ENCODE measurements around the gene CBARP. TPM values are rescaled to one million over a fixed set of nuclear protein-coding genes. Genes with fewer than 3 reads are reported as not detected.

Gene CBARP
- total RNA-seq, 1 donor = 1.8 TPM

- Histone ChIP-seq H3K27ac (ENCODE audit: low read depth, low read length) (no peak overlapping the region), H3K4me1 (ENCODE audit: insufficient read depth, low read length) (no peaks in the 10 kb centered on the region), H4K20me1 (ENCODE audit: insufficient read depth, low read length) (peaks cover 14% of the 10 kb centered on the region), H3K79me2 (ENCODE audit: insufficient read depth, low read length) (no peaks in the 10 kb centered on the region), H3K36me3 (ENCODE audit: insufficient read depth, low read length) (peaks cover 13% of the 10 kb centered on the region), H2AFZ (ENCODE audit: low read length) (no peak overlapping the region), H3K27me3 (ENCODE audit: insufficient read depth, low read length) (peaks cover 34% of the 10 kb centered on the region), H3K4me3 (ENCODE audit: insufficient read depth, low read length) (no peak overlapping the region), H3K4me2 (ENCODE audit: insufficient read depth, low read length) (no peak overlapping the region), H3K9me3 (ENCODE audit: low read depth, low read length) (no peaks in the 10 kb centered on the region)
- TF ChIP-seq CTCF (IDR thresholded peaks at IDR 0.05; ENCODE audit: extremely low read depth, low read depth, low read length) = no peak
- no peak for DNase-seq (ENCODE audit: insufficient read length, low spot score, missing footprints)
These were observed 44.9 kb upstream of the CBARP start for GRCh38 chr19:1282588-1283206.

GRCh38 chr19:1281569-1282287 is 43.9 kb upstream of the CBARP start:
- Histone ChIP-seq H2AFZ (ENCODE audit: low read length) (no peak overlapping the region), H3K36me3 (ENCODE audit: insufficient read depth, low read length) (peaks cover 21% of the 10 kb centered on the region), H3K79me2 (ENCODE audit: insufficient read depth, low read length) (peaks cover 4% of the 10 kb centered on the region), H3K9me3 (ENCODE audit: low read depth, low read length) (no peaks in the 10 kb centered on the region), H3K4me3 (ENCODE audit: insufficient read depth, low read length) (no peak overlapping the region), H3K4me1 (ENCODE audit: insufficient read depth, low read length) (peaks cover 1% of the 10 kb centered on the region), H4K20me1 (ENCODE audit: insufficient read depth, low read length) (peaks cover 14% of the 10 kb centered on the region), H3K27ac (ENCODE audit: low read depth, low read length) (no peak overlapping the region), H3K27me3 (ENCODE audit: insufficient read depth, low read length) (peaks cover 24% of the 10 kb centered on the region), H3K4me2 (ENCODE audit: insufficient read depth, low read length) (no peak overlapping the region)
- no peak for DNase-seq (ENCODE audit: insufficient read length, low spot score, missing footprints)
- TF ChIP-seq CTCF (IDR thresholded peaks at IDR 0.05; ENCODE audit: extremely low read depth, low read depth, low read length) = no peak

GRCh38 chr19:1280636-1281568 is 43.1 kb upstream of the CBARP start:
- TF ChIP-seq CTCF (IDR thresholded peaks at IDR 0.05; ENCODE audit: extremely low read depth, low read depth, low read length) = no peak
- Histone ChIP-seq H3K27ac (ENCODE audit: low read depth, low read length) (no peak overlapping the region), H3K4me1 (ENCODE audit: insufficient read depth, low read length) (peaks cover 10% of the 10 kb centered on the region), H4K20me1 (ENCODE audit: insufficient read depth, low read length) (peaks cover 14% of the 10 kb centered on the region), H3K79me2 (ENCODE audit: insufficient read depth, low read length) (peaks cover 13% of the 10 kb centered on the region), H3K4me2 (ENCODE audit: insufficient read depth, low read length) (no peak overlapping the region), H3K4me3 (ENCODE audit: insufficient read depth, low read length) (no peak overlapping the region), H3K27me3 (ENCODE audit: insufficient read depth, low read length) (peaks cover 20% of the 10 kb centered on the region), H3K36me3 (ENCODE audit: insufficient read depth, low read length) (peaks cover 23% of the 10 kb centered on the region), H3K9me3 (ENCODE audit: low read depth, low read length) (no peaks in the 10 kb centered on the region), H2AFZ (ENCODE audit: low read length) (no peak overlapping the region)
- no peak for DNase-seq (ENCODE audit: insufficient read length, low spot score, missing footprints)

Measured in osteoblast (primary cell).